HT-29 (cell line): ENCODE data around the gene PAXX. TPM values are rescaled to one million over a fixed set of nuclear protein-coding genes. Genes with fewer than 3 reads are reported as not detected.
A peak's percentile ranks its signal among the peaks of the same experiment; 100 is the strongest.

Experiments
- DNase-seq: peaks from one replicate; pipeline ENCODE4 v3.0.0-alpha.2; 2015; ENCODE audit warnings: low spot score
- total RNA-seq: library from RNA; depleted of rRNA; stranded (reverse); fragments of >200 nt; shearing (Covaris generic); gene quantifications from 2 replicates; pipeline ENCODE4 v1.2.3, GENCODE V29; 2014

The PAXX gene
- total RNA-seq, 1 experiment from 2014 or later = 169 TPM

- DNase-seq = no peak
These were observed 8.1 kb downstream of the PAXX start for GRCh38 chr9:137000177-137000930.

GRCh38 chr9:137001857-137002645 lies 9.8 kb downstream of the PAXX start:
- no peak for DNase-seq

- no peak for DNase-seq
These were observed 10.4 kb downstream of the PAXX start for GRCh38 chr9:137002646-137003041.

GRCh38 chr9:137004285-137004684 lies 12.1 kb downstream of the PAXX start:
- DNase-seq = peak; percentile 36

- no peak for DNase-seq
These were observed 14.1 kb downstream of the PAXX start for GRCh38 chr9:137006116-137007003.

GRCh38 chr9:137007108-137007815 lies 15.0 kb downstream of the PAXX start:
- no peak for DNase-seq

- no peak for DNase-seq
These were observed 15.6 kb downstream of the PAXX start for GRCh38 chr9:137007816-137008270.

- no peak for DNase-seq
These were observed 16.1 kb downstream of the PAXX start for GRCh38 chr9:137008312-137008711.

- DNase-seq = no peak
These were observed 17.0 kb downstream of the PAXX start for GRCh38 chr9:137009217-137009616.

GRCh38 chr9:137009938-137010732 lies 17.9 kb downstream of the PAXX start:
- DNase-seq = no peak

GRCh38 chr9:137011156-137011555 lies 18.9 kb downstream of the PAXX start:
- no peak for DNase-seq

GRCh38 chr9:137011907-137012675 lies 19.9 kb downstream of the PAXX start:
- DNase-seq = no peak

- DNase-seq = no peak
These were observed 20.7 kb downstream of the PAXX start for GRCh38 chr9:137012694-137013570.

- no peak for DNase-seq
These were observed 21.3 kb downstream of the PAXX start for GRCh38 chr9:137013571-137013940.

GRCh38 chr9:137014166-137014565 lies 21.9 kb downstream of the PAXX start:
- DNase-seq = no peak

GRCh38 chr9:137014776-137015539 lies 22.7 kb downstream of the PAXX start:
- DNase-seq = no peak

- DNase-seq = no peak
These were observed 23.3 kb downstream of the PAXX start for GRCh38 chr9:137015540-137015930.

GRCh38 chr9:137015976-137016375 lies 23.8 kb downstream of the PAXX start:
- DNase-seq = no peak
